ENCODE measurements around the gene TRAF2.

Gene TRAF2

DNA sequence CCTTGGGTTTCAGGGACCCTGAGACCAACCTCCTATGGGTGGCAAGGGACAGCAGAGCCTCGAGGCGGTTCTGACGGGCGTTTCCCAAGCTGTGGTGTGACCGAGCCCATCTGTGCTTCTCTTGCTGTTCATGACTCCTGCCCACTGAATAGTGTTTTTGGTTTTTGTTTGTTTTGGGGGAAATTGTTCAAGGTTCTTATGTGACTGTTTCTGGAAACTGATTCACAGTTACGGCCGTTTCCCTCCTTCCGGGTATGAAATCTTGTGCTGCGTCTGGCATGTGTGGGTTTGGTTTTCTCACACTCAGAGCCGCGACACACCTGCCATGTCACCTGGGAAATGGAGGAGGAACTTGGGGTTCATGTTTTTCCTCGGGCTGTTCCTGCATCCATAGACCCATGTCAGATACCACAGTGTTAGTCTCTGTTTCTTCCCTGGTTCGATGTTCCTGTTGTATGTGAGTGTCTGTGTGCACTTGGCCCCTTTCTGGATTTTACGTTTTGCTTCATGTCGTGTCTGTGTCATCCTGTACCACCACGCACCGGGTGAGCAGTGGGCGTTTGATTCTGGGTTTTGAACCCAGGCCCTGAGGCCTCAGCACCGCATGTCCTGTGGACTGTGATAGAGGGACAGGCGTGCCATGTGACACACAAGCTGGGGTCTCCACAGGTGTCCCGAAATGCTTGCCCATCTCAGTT, 29.5 kb downstream of the TRAF2 start:
- no peak for ATAC-seq
- TF ChIP-seq OSR1 (CRISPR knock-in tag; IDR thresholded peaks at IDR 0.05) (no peak), PPARA (CRISPR knock-in tag; IDR thresholded peaks at IDR 0.05; ENCODE audit: borderline replicate concordance) (no peak), RARB (CRISPR knock-in tag; IDR thresholded peaks at IDR 0.05) (no peak), ZNF70 (CRISPR knock-in tag; IDR thresholded peaks at IDR 0.05) (no peak), ZC3H10 (CRISPR knock-in tag; IDR thresholded peaks at IDR 0.05) (no peak), SNAI2 (CRISPR knock-in tag; IDR thresholded peaks at IDR 0.05) (no peak), CSDC2 (CRISPR knock-in tag; IDR thresholded peaks at IDR 0.05) (no peak), ZFP3 (CRISPR knock-in tag; IDR thresholded peaks at IDR 0.05) (no peak), TCF4 (CRISPR knock-in tag; IDR thresholded peaks at IDR 0.05; ENCODE audit: borderline replicate concordance) (no peak), ZNF565 (CRISPR knock-in tag; conservative IDR thresholded peaks at IDR 0.05; ENCODE audit: low read depth) (no peak), ZNF8 (CRISPR knock-in tag; IDR thresholded peaks at IDR 0.05) (no peak), ISL1 (CRISPR knock-in tag; IDR thresholded peaks at IDR 0.05) (no peak)
- TF ChIP-seq, protein P1, sequence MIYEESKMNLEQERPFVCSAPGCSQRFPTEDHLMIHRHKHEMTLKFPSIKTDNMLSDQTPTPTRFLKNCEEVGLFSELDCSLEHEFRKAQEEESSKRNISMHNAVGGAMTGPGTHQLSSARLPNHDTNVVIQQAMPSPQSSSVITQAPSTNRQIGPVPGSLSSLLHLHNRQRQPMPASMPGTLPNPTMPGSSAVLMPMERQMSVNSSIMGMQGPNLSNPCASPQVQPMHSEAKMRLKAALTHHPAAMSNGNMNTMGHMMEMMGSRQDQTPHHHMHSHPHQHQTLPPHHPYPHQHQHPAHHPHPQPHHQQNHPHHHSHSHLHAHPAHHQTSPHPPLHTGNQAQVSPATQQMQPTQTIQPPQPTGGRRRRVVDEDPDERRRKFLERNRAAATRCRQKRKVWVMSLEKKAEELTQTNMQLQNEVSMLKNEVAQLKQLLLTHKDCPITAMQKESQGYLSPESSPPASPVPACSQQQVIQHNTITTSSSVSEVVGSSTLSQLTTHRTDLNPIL (CRISPR knock-in tag; IDR thresholded peaks at IDR 0.05; ENCODE audit: low read depth): no peak
- TF ChIP-seq, protein P2, sequence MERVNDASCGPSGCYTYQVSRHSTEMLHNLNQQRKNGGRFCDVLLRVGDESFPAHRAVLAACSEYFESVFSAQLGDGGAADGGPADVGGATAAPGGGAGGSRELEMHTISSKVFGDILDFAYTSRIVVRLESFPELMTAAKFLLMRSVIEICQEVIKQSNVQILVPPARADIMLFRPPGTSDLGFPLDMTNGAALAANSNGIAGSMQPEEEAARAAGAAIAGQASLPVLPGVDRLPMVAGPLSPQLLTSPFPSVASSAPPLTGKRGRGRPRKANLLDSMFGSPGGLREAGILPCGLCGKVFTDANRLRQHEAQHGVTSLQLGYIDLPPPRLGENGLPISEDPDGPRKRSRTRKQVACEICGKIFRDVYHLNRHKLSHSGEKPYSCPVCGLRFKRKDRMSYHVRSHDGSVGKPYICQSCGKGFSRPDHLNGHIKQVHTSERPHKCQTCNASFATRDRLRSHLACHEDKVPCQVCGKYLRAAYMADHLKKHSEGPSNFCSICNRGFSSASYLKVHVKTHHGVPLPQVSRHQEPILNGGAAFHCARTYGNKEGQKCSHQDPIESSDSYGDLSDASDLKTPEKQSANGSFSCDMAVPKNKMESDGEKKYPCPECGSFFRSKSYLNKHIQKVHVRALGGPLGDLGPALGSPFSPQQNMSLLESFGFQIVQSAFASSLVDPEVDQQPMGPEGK (CRISPR knock-in tag; IDR thresholded peaks at IDR 0.05; ENCODE audit: borderline replicate concordance): no peak
- TF ChIP-seq, protein P3, sequence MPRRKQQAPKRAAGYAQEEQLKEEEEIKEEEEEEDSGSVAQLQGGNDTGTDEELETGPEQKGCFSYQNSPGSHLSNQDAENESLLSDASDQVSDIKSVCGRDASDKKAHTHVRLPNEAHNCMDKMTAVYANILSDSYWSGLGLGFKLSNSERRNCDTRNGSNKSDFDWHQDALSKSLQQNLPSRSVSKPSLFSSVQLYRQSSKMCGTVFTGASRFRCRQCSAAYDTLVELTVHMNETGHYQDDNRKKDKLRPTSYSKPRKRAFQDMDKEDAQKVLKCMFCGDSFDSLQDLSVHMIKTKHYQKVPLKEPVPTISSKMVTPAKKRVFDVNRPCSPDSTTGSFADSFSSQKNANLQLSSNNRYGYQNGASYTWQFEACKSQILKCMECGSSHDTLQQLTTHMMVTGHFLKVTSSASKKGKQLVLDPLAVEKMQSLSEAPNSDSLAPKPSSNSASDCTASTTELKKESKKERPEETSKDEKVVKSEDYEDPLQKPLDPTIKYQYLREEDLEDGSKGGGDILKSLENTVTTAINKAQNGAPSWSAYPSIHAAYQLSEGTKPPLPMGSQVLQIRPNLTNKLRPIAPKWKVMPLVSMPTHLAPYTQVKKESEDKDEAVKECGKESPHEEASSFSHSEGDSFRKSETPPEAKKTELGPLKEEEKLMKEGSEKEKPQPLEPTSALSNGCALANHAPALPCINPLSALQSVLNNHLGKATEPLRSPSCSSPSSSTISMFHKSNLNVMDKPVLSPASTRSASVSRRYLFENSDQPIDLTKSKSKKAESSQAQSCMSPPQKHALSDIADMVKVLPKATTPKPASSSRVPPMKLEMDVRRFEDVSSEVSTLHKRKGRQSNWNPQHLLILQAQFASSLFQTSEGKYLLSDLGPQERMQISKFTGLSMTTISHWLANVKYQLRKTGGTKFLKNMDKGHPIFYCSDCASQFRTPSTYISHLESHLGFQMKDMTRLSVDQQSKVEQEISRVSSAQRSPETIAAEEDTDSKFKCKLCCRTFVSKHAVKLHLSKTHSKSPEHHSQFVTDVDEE (CRISPR knock-in tag; IDR thresholded peaks at IDR 0.05): no peak
- TF ChIP-seq, protein P4, sequence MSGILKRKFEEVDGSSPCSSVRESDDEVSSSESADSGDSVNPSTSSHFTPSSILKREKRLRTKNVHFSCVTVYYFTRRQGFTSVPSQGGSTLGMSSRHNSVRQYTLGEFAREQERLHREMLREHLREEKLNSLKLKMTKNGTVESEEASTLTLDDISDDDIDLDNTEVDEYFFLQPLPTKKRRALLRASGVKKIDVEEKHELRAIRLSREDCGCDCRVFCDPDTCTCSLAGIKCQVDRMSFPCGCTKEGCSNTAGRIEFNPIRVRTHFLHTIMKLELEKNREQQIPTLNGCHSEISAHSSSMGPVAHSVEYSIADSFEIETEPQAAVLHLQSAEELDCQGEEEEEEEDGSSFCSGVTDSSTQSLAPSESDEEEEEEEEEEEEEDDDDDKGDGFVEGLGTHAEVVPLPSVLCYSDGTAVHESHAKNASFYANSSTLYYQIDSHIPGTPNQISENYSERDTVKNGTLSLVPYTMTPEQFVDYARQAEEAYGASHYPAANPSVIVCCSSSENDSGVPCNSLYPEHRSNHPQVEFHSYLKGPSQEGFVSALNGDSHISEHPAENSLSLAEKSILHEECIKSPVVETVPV (CRISPR knock-in tag; IDR thresholded peaks at IDR 0.05): no peak

DNA sequence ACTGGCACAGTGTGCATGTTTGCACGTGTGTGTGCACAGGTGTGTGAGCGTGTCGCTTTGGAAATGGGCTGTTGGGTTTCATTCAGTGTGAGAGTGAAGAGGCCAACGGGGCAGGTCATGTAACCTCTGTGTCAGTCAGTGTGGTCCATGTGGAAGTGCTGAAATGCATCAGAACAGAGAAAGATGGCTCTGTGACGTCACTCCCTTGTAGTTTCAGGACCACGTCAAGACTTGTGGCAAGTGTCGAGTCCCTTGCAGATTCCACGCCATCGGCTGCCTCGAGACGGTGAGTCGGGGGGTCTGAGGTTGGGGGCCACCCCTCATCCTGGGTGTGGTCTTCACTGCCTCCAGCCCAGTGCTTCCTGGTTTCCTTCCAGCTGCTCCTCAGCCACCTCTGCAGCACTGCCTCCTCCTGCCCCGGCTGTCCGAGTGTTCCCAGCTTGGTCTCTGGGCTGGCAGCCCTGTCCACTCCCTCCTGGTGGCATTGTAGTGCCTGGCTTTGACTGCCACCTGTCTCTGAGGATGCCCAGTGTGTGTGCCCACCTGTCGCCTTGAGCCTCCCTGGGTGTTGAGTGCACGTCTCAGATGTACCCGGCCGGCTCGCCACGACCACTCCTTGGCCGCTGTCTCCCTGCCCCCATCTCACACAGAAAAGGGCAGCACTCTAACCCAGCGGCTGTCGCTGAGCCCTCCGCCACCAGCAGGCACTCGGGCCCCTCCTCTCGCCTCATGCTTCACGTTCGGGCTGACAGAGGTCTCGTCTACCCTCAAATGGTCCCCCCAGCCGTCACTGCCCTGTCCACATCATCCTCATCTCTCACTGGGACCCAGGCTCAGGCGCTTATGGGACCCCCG, 30.2 kb downstream of the TRAF2 start:
- ATAC-seq: no peak
- TF ChIP-seq CSDC2 (CRISPR knock-in tag; IDR thresholded peaks at IDR 0.05): no peak
- no peak for TF ChIP-seq ZNF70 (CRISPR knock-in tag; IDR thresholded peaks at IDR 0.05)
- TF ChIP-seq PPARA (CRISPR knock-in tag; IDR thresholded peaks at IDR 0.05; ENCODE audit: borderline replicate concordance): no peak
- TF ChIP-seq, protein P1 (CRISPR knock-in tag; IDR thresholded peaks at IDR 0.05; ENCODE audit: low read depth): no peak
- no peak for TF ChIP-seq BACH2 (CRISPR knock-in tag; IDR thresholded peaks at IDR 0.05; ENCODE audit: borderline replicate concordance)

DNA sequence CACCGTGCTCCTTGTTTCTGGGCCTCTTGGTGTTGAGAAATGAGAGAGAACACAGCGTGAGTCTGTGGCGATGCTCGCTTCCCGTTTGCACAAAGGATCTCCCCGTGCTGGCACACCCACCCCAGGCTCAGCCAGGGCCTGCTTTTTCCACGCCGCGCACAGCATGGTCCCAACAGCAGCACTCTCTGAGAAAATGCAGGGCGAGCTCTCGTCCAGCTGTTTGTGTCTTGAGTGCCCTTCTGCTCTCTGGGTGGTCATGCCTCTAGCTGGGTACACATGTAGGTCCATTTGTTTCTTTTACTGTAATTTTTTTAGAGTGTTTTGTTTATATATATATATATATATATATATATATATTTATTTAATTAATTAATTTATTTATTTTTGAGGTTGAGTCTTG, 31.6 kb downstream of the TRAF2 start:
- no peak for ATAC-seq
- TF ChIP-seq ESRRG (CRISPR knock-in tag; IDR thresholded peaks at IDR 0.05) (no peak), BACH2 (CRISPR knock-in tag; IDR thresholded peaks at IDR 0.05; ENCODE audit: borderline replicate concordance) (no peak), TCF4 (CRISPR knock-in tag; IDR thresholded peaks at IDR 0.05; ENCODE audit: borderline replicate concordance) (no peak), ZFP30 (CRISPR knock-in tag; IDR thresholded peaks at IDR 0.05) (no peak), GLIS3 (CRISPR knock-in tag; IDR thresholded peaks at IDR 0.05) (no peak), OSR1 (CRISPR knock-in tag; IDR thresholded peaks at IDR 0.05) (no peak), PPARA (CRISPR knock-in tag; IDR thresholded peaks at IDR 0.05; ENCODE audit: borderline replicate concordance) (no peak), ZFP3 (CRISPR knock-in tag; IDR thresholded peaks at IDR 0.05) (no peak), ISL1 (CRISPR knock-in tag; IDR thresholded peaks at IDR 0.05) (no peak)
- TF ChIP-seq, protein P4 (CRISPR knock-in tag; IDR thresholded peaks at IDR 0.05): no peak
- TF ChIP-seq, protein P3 (CRISPR knock-in tag; IDR thresholded peaks at IDR 0.05): no peak
- TF ChIP-seq, protein P1 (CRISPR knock-in tag; IDR thresholded peaks at IDR 0.05; ENCODE audit: low read depth): no peak
